ENCODE results near the gene SHC3.

Gene SHC3

DNA sequence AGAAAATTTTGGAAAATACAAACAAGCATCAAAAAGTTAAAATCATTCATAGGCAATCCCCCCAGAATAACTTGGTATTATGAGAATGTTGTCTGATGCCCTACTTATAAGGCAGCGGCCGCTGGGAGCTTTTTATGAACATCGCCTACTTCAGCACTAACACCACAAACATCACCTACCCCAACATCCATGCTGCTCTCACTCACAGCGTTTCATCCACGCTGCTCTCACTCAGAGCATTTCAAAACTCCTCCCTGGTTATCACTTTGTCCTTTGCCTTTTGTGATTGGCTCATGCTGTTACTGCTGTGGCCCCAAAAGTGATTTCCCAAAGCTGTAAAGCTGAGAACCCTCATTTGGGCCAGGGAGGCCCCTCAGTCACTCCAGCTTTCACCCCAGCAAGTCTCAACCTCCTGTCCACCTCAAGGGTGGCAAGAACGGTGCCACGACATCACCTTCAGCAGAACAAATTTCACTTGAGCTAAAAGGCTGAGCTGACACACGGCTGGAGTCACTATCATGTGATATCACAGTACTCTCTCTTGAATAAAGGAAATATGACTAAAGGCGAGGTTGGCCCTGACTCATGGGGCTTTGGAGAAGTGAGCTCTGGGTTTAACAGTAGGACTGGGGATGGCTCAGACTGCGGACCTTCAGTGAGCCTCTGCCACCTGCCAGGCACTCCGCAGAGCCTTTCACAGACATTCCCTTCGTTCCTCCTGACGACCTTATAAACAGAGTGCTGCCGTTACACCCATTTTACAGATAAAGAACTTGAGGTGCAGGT lies 25.2 kb downstream of the SHC3 start:
- DNase-seq = no peak

DNA sequence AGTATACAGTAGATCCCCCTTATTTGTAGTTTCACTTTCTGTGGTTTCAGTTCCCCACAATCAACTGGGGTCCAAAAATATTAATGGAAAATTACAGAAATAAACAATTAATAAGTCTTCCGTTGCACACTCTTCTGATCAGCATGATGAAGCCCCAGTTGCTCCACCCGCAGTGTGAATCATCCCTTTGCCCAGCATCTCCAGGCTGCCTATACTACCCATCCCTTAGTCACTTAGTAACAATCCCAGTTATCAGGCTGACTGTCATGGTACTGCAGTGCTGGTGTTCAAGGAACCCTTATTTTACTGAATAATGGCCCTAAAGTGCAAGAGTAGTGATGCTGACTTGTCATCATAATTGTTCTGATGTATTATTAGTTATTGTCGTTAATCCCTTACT lies 28.9 kb downstream of the SHC3 start:
- DNase-seq = no peak

DNA sequence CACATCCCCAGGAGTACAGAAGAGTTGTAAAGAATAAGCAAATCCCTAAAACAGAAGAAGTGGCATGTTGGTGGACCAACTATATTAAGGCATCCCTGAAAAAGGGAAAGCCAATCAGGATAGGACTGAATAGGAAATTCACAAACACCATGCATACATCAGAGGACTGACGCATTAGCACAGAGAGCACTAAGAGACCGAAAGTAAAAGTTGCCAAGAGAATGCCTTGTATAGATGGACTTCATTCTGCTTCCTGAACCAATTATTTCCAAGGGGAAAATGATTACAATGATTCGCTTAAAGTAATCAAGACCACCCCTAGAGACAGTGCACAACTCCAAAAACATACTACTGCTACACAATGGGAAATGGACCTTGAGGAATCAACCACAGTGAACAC lies 33.5 kb downstream of the SHC3 start:
- no peak for DNase-seq

DNA sequence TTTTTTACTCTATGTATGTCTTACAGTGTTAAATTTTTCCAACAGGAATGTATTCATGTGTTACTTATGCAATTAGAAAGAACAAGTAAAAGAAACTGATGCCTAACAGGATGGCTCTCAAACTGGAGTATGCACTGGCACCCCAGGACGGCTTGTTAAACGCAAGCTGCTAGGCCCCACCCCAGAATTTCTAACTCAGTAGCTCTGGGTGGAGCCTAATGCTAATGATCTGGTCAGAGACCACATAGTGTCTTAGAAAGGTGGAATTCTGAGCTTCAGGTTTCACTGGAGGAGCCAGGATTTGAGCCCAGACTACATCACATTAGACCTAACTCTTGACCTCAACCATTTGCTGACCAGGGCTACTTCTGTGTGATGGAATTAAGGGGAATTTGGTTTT lies 34.4 kb downstream of the SHC3 start:
- no peak for DNase-seq

GRCh38 chr9:89143266-89143665 lies 35.4 kb downstream of the SHC3 start:
- no peak for DNase-seq

- DNase-seq = no peak
Observed at GRCh38 chr9:89139455-89139854, 39.2 kb downstream of the SHC3 start.

GRCh38 chr9:89138463-89139390 lies 39.9 kb downstream of the SHC3 start:
- no peak for DNase-seq

DNA sequence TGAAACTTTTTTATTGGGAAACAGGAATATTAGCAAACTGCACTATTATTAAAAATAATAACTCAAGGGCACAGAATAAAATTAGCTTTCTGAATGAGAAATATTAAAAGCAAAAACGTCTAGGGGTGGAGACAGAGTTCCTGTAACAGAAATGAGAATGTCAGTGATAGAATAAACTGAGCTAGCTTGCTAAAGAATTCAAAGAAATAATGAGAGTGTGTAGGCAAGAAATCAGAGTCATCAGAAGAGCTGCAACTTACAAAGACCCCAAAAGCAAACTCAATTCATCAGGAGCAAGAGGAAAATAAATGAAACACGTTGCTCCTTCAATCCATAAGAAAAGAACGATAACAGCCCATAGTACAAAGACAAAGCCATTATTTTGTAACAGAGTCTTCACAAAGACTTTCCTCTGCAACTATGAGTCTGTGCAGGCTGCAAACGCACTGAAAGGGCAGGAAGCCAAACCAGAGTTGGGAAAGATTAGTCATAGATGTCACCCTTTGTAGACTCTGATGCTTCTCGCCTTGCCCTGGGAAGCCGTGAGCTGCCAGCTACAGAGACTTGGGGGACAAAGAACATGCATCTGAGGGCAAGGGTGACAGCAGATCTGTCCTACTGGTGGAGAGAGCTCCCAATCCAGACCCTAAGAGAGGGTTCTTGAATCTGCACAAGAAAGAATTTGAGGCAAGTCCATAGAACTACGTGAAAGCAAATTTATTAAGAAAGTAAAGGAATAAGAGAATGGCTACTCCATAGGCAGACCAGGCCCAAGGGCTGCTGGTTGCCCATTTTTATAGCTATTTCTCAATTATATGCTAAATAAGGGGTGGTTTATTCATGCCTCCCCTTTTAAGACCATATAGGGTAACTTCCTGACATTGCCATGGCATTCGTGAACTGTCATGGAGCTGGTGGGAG lies 40.8 kb downstream of the SHC3 start:
- DNase-seq = no peak

DNA sequence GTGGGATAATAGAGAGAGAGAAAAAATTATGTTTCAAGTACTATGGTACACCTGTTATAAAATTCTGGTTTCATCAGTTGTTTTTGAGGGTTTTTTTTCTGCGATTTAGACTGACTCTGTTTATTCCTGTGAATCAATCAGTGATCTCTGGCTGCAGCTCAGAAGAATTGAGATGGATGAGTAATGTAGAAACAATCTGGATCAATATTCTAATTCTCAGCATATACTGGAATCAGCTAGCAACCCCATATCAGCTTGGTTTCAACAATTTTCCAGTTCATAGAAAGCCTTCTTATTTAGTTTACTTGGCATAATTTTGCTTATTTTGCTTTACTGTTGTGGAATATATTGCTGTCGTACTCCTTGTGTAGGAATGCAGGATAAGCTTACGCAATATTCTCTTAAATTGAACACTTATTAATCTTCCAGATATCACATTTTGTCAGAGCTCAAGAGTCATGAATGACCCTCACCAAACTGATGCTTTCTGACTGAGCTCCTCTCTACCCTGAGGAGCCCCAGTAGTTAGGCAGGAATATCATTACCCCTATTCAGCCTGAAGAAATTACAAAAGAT lies 42.9 kb downstream of the SHC3 start:
- DNase-seq = no peak

DNA sequence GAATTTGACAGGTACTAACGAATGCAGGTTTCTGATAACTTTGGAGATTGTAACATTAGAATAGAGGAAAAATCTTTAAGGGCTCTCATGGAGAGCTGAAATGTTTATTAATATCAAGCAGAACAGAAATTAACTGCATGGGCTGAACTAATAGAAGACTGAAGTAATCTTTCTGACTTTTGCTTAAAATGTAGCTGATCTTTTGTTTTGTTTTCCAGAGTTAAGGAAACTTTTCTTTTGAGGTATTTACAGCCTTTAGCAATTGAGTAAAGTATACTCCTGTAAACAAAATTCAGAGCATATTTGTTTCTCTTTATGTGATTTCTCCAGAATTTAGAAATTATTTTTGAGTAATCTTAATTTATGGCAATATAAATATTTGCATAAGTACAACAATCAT lies 43.9 kb downstream of the SHC3 start:
- no peak for DNase-seq

DNA sequence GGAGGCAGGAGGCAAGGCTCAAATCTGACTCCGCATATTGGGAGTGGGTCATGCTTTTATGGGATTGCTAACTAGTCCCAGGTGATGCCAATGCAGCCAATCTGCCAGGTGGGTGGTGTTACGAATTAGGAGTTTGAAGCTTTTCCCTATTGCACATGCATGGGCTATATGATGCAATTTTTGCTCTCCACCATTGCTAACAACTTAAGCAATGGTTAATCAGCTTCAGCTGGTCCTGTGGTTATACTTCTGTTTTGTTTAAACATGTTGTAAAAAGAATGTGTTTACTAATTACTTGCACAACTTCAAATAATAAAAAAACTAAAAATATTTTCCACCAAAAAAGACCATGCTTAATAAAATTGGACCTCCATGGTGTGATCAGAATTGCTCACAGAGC lies 55.7 kb downstream of the SHC3 start:
- DNase-seq = no peak

- no peak for DNase-seq
Observed at GRCh38 chr9:89120704-89121103, 57.9 kb downstream of the SHC3 start.

GRCh38 chr9:89116805-89117192 lies 61.8 kb downstream of the SHC3 start:
- no peak for DNase-seq

- DNase-seq = no peak
Observed at GRCh38 chr9:89116064-89116804, 62.4 kb downstream of the SHC3 start.

DNA sequence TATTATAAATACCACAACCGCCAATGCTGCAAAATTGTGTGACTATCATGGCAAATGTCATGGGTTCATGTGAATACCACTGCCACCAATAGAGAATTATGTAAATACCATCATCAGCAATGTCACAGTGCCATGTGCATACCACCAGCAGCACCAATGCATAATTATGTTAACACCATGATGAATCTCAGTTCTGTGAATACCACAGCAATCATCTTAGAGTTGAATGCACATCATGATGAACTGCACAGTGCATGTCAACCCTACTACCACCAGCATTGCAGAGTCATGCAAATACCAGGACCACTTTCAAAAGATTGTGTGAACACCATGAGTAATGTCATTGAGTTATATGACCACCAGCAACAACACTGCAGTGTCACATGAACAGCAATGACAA lies 63.2 kb downstream of the SHC3 start:
- no peak for DNase-seq

- no peak for DNase-seq
Observed at GRCh38 chr9:89114741-89115140, 63.9 kb downstream of the SHC3 start.

DNA sequence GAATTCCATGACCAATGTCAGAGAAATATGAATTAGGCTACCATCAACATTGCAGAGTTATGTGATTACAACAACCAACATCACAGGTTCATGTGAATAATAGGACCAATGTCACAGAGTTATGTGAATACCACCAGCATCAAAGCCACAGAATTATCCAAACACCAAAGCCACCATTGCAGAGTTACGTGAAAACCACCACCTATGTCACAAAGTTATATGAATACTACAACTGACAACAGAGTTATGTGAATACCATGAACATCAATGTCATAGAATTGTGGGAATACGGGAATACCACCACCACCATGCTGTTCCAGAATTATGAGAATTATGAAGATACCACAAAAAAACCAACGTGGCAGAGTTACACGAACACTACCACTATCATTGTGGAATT lies 64.8 kb downstream of the SHC3 start:
- no peak for DNase-seq

DNA sequence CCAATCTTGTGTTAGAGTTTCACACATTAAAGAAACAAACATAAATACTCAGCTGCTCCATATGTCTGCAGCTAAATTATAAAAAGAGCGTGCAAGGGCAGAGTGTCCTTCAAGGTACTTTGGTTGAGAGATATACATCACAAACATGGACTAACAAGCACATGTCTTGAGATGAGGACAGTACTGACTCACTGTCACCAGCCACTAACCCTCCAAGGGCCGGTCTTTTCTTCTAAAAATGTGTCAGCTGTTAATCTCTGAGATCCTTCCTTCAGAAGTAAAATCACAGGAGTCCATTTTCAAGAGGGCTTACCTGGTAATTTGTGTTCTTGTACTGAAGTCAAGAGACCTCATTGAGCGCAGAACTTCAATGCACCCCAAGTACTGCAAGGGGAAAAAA lies 66.4 kb downstream of the SHC3 start:
- DNase-seq = no peak

DNA sequence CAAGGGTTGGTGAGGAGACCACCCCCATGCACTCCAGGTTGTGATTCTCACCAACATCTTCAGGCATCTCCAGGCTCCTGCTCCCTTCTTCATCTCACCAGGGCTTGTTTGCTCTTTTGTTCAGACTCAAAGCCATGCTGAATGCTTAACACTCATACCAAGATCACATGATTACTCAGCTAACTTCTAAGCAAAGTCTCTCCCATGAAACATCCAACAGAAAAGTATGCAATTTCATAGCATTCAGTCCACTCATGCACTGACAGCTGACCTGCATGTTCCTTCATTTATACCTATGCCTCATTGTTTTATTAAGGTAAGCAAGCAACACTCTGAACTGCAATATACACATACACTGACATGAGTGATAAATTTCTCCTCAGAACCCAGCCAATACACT lies 69.0 kb downstream of the SHC3 start:
- no peak for DNase-seq

GRCh38 chr9:89107406-89107805 lies 71.2 kb downstream of the SHC3 start:
- DNase-seq = no peak

GRCh38 chr9:89106224-89106851 lies 72.3 kb downstream of the SHC3 start:
- no peak for DNase-seq

GRCh38 chr9:89104821-89105220 lies 73.8 kb downstream of the SHC3 start:
- no peak for DNase-seq
